ENCODE results near the gene C14orf119.

The C14orf119 gene

GRCh38 chr14:23062002-23062401 lies 33.3 kb upstream of the C14orf119 start:
- DNase-seq: peak; percentile 99

GRCh38 chr14:23063601-23064000 lies 31.7 kb upstream of the C14orf119 start:
- no peak for DNase-seq

- DNase-seq: no peak
These were observed 28.9 kb upstream of the C14orf119 start for GRCh38 chr14:23066368-23066767.

DNA sequence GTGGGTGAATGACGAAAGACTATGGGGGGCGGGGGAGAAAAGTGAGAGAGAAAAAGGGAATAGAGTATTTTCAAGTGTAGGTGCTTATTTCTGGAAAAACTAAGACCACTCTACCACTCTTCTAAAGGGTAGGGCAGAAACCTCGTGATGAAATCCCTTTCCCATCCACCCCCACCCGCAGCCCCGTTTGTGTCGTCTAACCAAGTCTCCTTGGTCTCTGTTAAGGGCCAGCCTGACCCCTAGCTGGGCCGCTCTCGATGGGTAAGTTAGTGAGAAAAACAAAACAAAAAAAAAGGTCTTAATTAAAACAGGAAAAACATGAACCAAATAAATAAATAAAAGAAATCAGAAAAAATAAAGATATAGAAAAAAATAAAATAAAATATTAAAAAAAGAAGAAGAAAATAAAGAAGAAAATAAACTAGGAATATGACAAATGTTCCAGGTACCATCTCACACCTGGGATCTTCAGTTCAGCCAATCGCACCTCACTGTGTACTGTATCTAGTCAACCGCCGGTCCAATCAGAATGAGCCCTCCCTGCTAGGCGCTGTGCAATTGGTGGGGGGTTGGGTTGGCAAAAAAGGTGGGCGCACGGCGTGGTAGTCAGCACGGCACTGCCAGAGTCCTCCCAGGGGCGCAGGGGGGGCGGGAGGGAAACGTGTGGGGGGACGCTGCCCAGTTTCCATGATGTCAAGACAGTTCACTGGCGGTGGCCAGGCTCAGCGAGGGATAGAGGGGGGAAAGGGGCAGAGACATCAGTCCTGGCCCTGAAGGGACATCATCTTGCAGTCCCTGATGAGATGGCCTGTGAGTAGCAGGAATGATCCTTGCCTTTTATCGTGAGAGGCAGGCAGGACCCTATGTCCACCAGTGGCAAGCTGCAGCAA lies 28.2 kb upstream of the C14orf119 start:
- DNase-seq: no peak

DNA sequence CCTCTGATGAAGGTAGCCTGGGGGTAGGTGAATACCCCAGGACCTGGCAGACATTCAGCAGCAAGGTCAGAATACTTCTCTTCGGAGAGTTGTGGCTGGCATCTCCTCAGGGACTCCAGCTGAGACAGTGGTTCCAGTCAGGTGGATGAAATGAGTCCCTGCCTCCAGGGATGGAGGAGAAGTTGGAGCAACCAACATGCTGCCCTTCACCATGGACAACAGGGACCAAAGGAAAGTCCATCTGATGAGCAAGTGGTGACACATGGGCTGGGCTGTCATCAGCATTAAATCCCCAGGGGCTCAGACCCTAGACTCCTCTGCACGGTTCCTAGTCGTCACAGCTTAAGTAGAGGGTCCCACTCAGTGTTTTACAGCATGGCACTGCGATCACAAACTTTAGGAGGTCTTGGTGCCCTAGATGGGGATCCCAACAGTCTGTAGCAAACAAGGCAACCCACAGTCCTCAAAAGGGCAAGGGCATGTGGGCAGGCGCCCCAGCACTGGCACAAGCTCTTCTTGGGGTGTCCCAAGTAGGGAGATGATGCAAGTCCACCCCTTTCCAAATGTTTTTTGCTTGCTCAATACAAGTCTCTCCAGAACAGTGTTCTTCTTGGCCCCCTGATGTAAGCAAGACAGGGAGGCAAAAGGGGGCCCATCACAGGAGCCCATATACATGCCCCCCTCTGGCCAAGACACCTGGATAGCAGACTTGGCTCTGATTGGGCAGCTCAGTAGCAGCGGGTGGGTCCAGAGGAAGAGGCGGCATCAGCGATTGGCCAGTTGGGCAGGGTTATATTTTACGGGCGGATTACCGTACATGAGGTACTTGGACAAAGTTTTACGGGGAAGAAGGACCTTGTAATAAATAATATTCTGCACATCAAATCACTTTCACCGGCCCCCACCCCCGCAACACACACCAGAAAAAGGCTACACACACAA lies 27.2 kb upstream of the C14orf119 start:
- DNase-seq: peak; percentile 18

DNA sequence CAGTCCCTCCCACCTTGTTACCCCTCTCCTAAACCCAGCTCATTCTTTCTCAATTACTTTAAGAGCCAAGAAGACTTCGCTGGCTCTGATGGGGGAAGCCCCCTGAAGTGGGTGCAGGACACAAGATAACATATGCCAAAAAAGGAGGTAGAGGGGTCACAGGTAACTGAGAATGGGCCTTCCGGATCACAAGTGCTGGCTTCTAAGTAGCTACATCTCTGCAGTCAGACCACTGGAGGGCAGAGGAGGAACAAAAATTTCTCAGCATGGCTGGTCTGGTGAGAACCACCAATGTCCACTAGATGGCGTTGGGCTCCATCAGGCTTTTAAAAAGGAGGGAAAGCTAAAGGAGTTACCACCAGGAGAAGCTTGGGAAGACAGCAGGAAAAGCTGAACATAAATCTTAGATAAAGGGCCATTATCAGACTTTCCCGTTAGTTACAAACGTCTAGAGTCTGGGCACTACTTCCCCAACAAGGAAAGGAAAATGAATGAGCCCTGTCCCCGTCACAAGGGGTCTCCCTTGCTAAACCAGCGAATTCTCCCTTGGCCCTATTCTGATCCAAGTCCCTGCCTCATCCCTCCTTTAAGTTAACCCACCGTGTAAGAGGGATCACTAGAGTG lies 26.4 kb upstream of the C14orf119 start:
- peak; percentile 95 for DNase-seq

GRCh38 chr14:23069413-23069806 lies 25.9 kb upstream of the C14orf119 start:
- DNase-seq: no peak

- peak; percentile 32 for DNase-seq
These were observed 24.8 kb upstream of the C14orf119 start for GRCh38 chr14:23070262-23071129.

DNA sequence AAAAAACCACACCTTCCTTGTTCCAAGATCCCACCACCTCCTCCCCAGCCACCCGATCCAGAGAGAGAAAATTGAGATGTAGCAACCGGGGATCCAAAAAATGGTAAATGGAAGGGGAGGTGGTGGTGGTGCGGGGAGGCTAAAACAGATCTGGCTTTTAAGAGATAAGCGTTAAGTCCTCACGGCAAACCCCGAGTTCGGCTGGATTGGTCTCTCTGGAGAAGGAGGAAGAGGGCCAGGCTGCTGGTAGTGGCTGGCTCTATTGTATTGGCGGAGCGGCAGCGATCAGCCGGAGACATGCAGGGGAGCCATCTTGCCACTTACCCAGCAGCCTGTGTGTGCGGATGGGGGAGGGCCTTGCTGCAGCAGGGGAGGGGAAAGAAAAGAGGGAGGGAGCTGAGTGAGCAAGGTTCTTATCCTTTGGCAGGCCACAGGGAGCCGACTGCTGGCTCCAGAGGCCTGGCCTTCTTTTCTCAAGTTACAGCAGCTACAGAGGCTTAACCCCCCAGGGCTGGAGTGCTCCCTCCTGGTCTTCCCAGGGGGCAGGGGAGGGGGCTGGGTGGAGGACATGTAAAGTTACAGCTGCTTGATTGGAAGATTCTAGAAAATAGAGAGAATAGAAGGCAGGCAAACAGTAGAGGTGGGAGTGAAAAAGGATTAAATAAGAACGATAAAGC lies 23.9 kb upstream of the C14orf119 start:
- DNase-seq: peak; percentile 92

DNA sequence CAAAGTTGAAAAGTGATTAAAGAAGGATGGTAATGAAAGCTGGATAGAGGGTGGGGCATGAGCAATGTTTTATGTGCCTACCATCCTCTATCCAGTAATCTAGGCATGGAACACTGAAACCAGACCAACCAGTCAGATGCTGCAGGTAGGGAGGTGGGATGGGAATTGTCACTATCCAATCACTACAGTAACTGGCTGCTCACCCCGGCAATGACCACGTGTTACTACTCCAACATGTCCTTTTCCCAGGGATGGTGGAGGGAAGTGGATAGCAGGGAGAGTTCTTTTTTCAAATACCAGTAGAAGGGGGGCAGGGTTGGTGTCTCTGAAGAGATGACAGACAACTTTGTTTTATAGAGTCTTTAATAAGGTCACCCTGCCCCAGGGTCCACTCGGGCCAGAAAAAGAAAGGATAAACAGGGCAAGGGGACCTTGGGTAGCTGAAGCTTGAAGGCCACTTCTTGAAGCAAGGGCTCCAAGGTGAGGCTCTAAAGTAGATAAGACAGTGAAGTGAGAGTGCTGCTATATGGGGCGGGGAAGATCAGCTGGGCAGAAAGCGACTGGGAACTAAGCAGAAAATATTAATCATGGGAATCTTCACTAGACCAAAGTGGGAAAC lies 23.3 kb upstream of the C14orf119 start:
- DNase-seq: peak; percentile 20

GRCh38 chr14:23074906-23075305 lies 20.4 kb upstream of the C14orf119 start:
- no peak for DNase-seq

DNA sequence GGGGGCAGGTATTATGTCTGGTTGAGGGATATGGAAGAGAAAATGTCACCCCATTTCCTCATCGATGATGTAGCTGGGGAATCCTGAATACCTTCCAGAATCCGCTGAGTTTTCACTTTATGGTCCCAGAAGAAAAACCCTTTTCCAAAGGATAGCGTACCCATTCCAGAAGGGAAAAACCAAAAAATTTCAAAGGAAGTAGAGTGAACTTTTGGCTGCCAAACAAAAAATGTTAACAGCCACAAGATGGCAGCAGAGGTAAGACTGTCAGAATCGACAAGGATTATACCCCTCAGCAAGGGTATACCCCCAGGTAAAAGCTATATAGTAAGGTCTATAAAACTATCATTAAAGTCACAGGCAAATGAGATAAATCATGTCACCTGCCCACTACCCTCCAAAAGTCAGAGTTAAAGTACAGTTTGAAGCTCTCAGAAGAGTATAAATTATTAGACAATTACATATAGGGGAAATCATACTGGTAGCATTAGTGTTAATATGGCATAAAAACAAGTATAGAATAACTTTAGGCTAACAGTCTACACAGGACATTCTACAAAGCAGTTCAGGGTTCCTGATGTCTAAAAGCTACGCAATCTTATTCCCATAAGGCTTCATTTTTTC lies 18.4 kb upstream of the C14orf119 start:
- peak; percentile 48 for DNase-seq

- DNase-seq: no peak
These were observed 17.3 kb upstream of the C14orf119 start for GRCh38 chr14:23077962-23078361.

DNA sequence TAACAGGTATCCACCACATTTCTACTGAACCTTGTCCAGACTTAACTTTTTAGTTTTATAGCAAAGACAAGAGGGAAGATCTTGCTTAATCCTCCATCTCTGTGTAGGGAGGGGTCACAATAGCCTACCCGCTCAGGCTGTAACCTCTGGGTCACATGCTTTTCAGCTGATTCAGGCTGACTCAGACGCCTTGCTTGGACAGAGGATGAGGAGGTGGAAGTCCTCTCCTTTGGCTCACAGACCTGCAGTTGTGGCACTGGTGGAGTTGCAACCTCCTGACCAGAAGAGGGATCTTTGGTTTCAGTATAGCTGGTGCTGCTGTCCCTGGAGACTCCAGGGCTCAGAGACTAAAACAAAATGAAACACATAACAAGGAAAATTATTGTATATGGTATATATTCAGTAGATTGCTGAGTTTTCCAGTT lies 16.6 kb upstream of the C14orf119 start:
- peak; percentile 99 for DNase-seq

GRCh38 chr14:23079716-23080115 lies 15.6 kb upstream of the C14orf119 start:
- peak; percentile 65 for DNase-seq

GRCh38 chr14:23080474-23080873 lies 14.8 kb upstream of the C14orf119 start:
- no peak for DNase-seq

DNA sequence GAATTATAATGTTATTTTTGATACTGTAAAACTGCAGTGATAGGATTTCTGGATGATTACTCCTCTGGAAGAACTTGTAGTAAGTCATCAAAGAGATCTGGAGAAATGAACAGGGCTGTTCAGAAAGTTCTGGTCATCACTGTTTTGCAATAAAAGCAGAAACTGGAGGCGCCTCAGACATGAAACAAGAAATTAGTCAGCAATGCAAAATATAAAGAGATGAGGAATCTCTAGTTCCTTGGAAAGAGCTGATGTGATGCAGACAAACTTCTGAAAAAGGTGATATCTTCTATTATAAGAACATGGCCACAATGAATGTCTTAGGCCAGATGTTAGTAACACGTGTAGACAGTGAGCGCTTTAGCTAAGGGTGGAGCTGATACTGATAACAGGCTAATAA lies 9.8 kb upstream of the C14orf119 start:
- DNase-seq: no peak

DNA sequence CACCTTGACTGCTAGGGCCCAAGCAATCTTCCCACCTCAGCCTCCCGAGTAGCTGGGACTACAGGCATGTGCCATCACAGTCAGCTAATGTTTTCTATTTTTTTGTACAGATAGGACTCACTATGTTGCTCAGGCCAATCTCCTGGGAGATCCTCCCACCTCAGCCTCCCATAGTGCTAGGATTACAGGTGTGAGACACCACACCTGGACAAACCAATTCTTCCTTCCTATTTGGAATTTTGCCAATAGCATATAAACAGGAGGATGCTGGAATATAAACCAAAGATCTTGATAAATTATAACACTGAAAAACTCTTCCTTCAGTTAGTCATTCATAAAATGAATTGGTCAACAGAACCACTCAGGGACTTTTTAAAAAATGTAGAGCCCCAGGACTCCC lies 8.7 kb upstream of the C14orf119 start:
- no peak for DNase-seq

GRCh38 chr14:23089498-23090253 lies 5.6 kb upstream of the C14orf119 start:
- DNase-seq: no peak

DNA sequence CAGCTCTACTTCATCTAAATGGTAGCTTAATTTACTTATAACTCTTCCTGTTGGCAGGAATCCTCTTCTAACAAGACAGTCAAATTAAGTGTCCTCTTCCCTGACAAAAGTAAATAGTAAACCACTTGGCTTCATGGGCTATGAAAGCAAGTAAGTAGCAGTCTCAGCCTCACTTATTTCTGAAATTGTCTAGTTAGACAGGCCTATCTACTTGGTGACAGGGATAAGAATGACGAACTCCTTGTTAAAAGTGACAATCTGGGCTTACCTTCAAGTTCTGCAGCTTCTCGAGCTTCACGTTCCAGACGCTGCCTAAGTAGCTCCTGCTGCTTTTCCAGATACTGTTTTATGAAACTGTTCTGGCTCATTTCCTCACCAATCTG lies 5.1 kb upstream of the C14orf119 start:
- DNase-seq: no peak
